GM23338 (cell line): ENCODE results near the gene HLA-DMB. TPM values are rescaled to one million over a fixed set of nuclear protein-coding genes. Genes with fewer than 3 reads are reported as not detected.

ENCODE experiments used
- ATAC-seq: fragments of 200-7000 bp; cut with Tn5 transposase; 3 replicates; pipeline ENCODE4 v1.9.1; 2020
- DNase-seq: peaks from one replicate; pipeline ENCODE4 v3.0.0-alpha.2; 2015; ENCODE audit warnings: low spot score
- H2AFZ ChIP-seq: fragments of 200-600 bp; sonication (generic); 2 replicates; pipeline ENCODE4 v1.8.0; 2016; ENCODE audit warnings: antibody characterized with exemption, mild to moderate bottlenecking, moderate library complexity
- H3F3A ChIP-seq: fragments of 200-600 bp; sonication (generic); replicated peaks from 2 replicates; pipeline ENCODE4 v1.8.0; 2017; ENCODE audit warnings: antibody characterized with exemption, mixed run types, low read depth
- H3K27ac ChIP-seq: fragments of 200-600 bp; sonication (generic); 2 replicates; pipeline ENCODE4 v1.6.1; 2016; ENCODE audit warnings: low read depth
- H3K27me3 ChIP-seq: fragments of 200-600 bp; sonication (generic); 2 replicates; pipeline ENCODE4 v1.8.0; 2016; ENCODE audit warnings: mild to moderate bottlenecking, mixed run types, moderate library complexity; ENCODE audit not compliant: insufficient read depth
- H3K36me3 ChIP-seq: fragments of 200-600 bp; sonication (generic); 2 replicates; pipeline ENCODE4 v1.8.0; 2016; ENCODE audit warnings: mild to moderate bottlenecking; ENCODE audit not compliant: insufficient read depth
- H3K4me1 ChIP-seq: fragments of 200-600 bp; sonication (generic); 2 replicates; pipeline ENCODE4 v1.8.0; 2016; ENCODE audit warnings: mild to moderate bottlenecking, moderate library complexity; ENCODE audit not compliant: insufficient read depth
- H3K4me2 ChIP-seq: fragments of 200-600 bp; sonication (generic); 2 replicates; pipeline ENCODE4 v1.7.1; 2017; ENCODE audit warnings: mixed run types
- H3K4me3 ChIP-seq: fragments of 200-600 bp; sonication (generic); 2 replicates; pipeline ENCODE4 v1.6.1; 2016; ENCODE audit warnings: mixed run types
- H3K79me2 ChIP-seq: fragments of 200-600 bp; sonication (generic); replicated peaks from 2 replicates; pipeline ENCODE4 v1.8.0; 2017; ENCODE audit warnings: mild to moderate bottlenecking; ENCODE audit not compliant: insufficient read depth
- H3K9me2 ChIP-seq: fragments of 200-600 bp; sonication (generic); 2 replicates; pipeline ENCODE4 v1.8.0; 2017; ENCODE audit not compliant: insufficient read depth
- H4K20me1 ChIP-seq: fragments of 200-600 bp; sonication (generic); replicated peaks from 2 replicates; pipeline ENCODE4 v1.8.0; 2017; ENCODE audit warnings: mild to moderate bottlenecking; ENCODE audit not compliant: insufficient read depth
- H3K27ac Mint-ChIP-seq: 2 replicates; pipeline ENCODE4 v1.8.0; 2020; ENCODE audit warnings: inconsistent platforms, mild to moderate bottlenecking, moderate library complexity, mixed read lengths
- H3K27me3 Mint-ChIP-seq: 3 replicates; pipeline ENCODE4 v1.8.0; 2022; ENCODE audit warnings: low read depth, mild to moderate bottlenecking, moderate library complexity, mixed read lengths, inconsistent platforms; ENCODE audit not compliant: insufficient read depth, poor library complexity
- H3K36me3 Mint-ChIP-seq: 3 replicates; pipeline ENCODE4 v1.8.0; 2021; ENCODE audit warnings: low read depth, mild to moderate bottlenecking, inconsistent platforms, moderate library complexity, mixed read lengths
- H3K4me1 Mint-ChIP-seq: 3 replicates; pipeline ENCODE4 v1.8.0; 2020; ENCODE audit warnings: mild to moderate bottlenecking, inconsistent platforms, mixed read lengths
- H3K4me3 Mint-ChIP-seq: 3 replicates; pipeline ENCODE4 v1.8.0; 2021; ENCODE audit warnings: moderate library complexity, mild to moderate bottlenecking, inconsistent platforms, mixed read lengths
- H3K9me3 Mint-ChIP-seq: 3 replicates; pipeline ENCODE4 v1.8.0; 2020; ENCODE audit warnings: moderate library complexity, mild to moderate bottlenecking, inconsistent platforms, mixed read lengths
- CREB1 ChIP-seq: fragments of 250-450 bp; sonication (Bioruptor Pico); IDR thresholded peaks from 2 replicates; pipeline ENCODE4 v1.5.0; 2020; ENCODE audit warnings: low read depth, mild to moderate bottlenecking, moderate library complexity
- EZH2 ChIP-seq: fragments of 200-600 bp; sonication (generic); IDR thresholded peaks from one replicate; pipeline ENCODE4 v1.8.0; 2017; ENCODE audit warnings: antibody characterized with exemption, mild to moderate bottlenecking, low read depth; ENCODE audit not compliant: unreplicated experiment
- EZH2phosphoT487 ChIP-seq: fragments of 200-600 bp; sonication (generic); IDR thresholded peaks from one replicate; pipeline ENCODE4 v1.8.1; 2018; ENCODE audit warnings: antibody characterized with exemption; ENCODE audit not compliant: unreplicated experiment
- JUNB ChIP-seq: IDR thresholded peaks from one replicate; pipeline ENCODE4 v1.6.1; 2016; ENCODE audit warnings: antibody characterized with exemption; ENCODE audit not compliant: unreplicated experiment
- POLR2AphosphoS5 ChIP-seq: IDR thresholded peaks from 2 replicates; pipeline ENCODE4 v1.6.1; 2016; ENCODE audit warnings: antibody characterized with exemption, low read depth
- STAT1 ChIP-seq: IDR thresholded peaks from one replicate; pipeline ENCODE4 v1.6.1; 2016; ENCODE audit warnings: antibody characterized with exemption; ENCODE audit not compliant: unreplicated experiment
- ZNF114 ChIP-seq: fragments of 250-450 bp; sonication (Bioruptor Pico); IDR thresholded peaks from 2 replicates; pipeline ENCODE4 v1.5.0; 2020; ENCODE audit warnings: mild to moderate bottlenecking, moderate library complexity
- polyA plus RNA-seq: library from polyadenylated mRNA; unstranded; fragments of >200 nt; fragmentation: Nextera tagmentation; extraction: Ambion mirVana; gene quantifications from 2 replicates; pipeline ENCODE4 v1.2.1, GENCODE V29; 2016
- total RNA-seq: library from RNA; depleted of rRNA; stranded (reverse); fragments of >200 nt; shearing (Covaris generic); gene quantifications from 2 replicates; pipeline ENCODE4 v1.2.3, GENCODE V29; 2014
- TF ChIP-seq, protein P1 (sequence below): fragments of 250-450 bp; sonication (Bioruptor Pico); IDR thresholded peaks from 2 replicates; pipeline ENCODE4 v1.5.0; 2020; ENCODE audit warnings: mild to moderate bottlenecking, moderate library complexity
- TF ChIP-seq, protein P2 (sequence below), 2 experiments: fragments of 200-600 bp in 1 of 2; sonication (generic) in 1 of 2; conservative IDR thresholded peaks; 2 replicates each; pipeline versions ENCODE4 v1.5.1 to v1.6.1; 2016 to 2017; ENCODE audit warnings: antibody characterized with exemption in 2 of 2, low read depth in 2 of 2, mild to moderate bottlenecking in 2 of 2, moderate library complexity in 1 of 2
- TF ChIP-seq, protein P3 (sequence below): IDR thresholded peaks from 2 replicates; pipeline ENCODE4 v1.6.1; 2016; ENCODE audit warnings: antibody characterized with exemption
- TF ChIP-seq, protein P4 (sequence below): IDR thresholded peaks from one replicate; pipeline ENCODE4 v1.6.1; 2018; ENCODE audit warnings: antibody characterized with exemption; ENCODE audit not compliant: unreplicated experiment

Gene HLA-DMB
- total and polyA plus RNA-seq, 2 experiments from 2014 or later: 0.70 to 1.6 TPM

DNA sequence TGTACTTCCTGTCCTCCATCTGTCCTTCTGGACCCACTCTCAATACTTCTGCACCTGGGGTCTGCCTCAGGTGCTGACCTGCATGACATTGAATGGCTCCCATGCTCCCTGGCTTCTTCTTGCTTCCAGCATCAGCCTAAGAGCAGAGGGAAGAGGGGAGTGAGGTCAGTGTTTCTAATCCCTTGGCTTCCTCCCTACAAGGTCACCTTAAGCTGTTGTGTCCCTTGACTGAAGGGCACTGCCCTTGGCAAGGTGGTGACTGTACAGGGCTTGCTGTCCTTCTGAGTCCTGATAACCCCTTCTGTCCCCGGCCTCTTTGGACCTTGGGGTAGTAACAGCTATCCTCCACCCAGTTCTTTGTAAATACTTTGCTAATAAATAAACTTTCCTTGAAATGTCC, 9.6 kb downstream of the HLA-DMB start (continued):
- TF ChIP-seq, protein P1, sequence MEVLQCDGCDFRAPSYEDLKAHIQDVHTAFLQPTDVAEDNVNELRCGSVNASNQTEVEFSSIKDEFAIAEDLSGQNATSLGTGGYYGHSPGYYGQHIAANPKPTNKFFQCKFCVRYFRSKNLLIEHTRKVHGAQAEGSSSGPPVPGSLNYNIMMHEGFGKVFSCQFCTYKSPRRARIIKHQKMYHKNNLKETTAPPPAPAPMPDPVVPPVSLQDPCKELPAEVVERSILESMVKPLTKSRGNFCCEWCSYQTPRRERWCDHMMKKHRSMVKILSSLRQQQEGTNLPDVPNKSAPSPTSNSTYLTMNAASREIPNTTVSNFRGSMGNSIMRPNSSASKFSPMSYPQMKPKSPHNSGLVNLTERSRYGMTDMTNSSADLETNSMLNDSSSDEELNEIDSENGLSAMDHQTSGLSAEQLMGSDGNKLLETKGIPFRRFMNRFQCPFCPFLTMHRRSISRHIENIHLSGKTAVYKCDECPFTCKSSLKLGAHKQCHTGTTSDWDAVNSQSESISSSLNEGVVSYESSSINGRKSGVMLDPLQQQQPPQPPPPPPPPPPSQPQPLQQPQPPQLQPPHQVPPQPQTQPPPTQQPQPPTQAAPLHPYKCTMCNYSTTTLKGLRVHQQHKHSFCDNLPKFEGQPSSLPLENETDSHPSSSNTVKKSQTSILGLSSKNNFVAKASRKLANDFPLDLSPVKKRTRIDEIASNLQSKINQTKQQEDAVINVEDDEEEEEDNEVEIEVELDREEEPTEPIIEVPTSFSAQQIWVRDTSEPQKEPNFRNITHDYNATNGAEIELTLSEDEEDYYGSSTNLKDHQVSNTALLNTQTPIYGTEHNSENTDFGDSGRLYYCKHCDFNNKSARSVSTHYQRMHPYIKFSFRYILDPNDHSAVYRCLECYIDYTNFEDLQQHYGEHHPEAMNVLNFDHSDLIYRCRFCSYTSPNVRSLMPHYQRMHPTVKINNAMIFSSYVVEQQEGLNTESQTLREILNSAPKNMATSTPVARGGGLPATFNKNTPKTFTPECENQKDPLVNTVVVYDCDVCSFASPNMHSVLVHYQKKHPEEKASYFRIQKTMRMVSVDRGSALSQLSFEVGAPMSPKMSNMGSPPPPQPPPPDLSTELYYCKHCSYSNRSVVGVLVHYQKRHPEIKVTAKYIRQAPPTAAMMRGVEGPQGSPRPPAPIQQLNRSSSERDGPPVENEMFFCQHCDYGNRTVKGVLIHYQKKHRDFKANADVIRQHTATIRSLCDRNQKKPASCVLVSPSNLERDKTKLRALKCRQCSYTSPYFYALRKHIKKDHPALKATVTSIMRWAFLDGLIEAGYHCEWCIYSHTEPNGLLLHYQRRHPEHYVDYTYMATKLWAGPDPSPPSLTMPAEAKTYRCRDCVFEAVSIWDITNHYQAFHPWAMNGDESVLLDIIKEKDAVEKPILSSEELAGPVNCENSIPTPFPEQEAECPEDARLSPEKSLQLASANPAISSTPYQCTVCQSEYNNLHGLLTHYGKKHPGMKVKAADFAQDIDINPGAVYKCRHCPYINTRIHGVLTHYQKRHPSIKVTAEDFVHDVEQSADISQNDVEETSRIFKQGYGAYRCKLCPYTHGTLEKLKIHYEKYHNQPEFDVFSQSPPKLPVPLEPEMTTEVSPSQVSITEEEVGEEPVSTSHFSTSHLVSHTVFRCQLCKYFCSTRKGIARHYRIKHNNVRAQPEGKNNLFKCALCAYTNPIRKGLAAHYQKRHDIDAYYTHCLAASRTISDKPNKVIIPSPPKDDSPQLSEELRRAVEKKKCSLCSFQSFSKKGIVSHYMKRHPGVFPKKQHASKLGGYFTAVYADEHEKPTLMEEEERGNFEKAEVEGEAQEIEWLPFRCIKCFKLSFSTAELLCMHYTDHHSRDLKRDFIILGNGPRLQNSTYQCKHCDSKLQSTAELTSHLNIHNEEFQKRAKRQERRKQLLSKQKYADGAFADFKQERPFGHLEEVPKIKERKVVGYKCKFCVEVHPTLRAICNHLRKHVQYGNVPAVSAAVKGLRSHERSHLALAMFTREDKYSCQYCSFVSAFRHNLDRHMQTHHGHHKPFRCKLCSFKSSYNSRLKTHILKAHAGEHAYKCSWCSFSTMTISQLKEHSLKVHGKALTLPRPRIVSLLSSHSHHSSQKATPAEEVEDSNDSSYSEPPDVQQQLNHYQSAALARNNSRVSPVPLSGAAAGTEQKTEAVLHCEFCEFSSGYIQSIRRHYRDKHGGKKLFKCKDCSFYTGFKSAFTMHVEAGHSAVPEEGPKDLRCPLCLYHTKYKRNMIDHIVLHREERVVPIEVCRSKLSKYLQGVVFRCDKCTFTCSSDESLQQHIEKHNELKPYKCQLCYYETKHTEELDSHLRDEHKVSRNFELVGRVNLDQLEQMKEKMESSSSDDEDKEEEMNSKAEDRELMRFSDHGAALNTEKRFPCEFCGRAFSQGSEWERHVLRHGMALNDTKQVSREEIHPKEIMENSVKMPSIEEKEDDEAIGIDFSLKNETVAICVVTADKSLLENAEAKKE (CRISPR knock-in tag): no peak
- TF ChIP-seq POLR2AphosphoS5: no peak
- TF ChIP-seq STAT1: no peak
- TF ChIP-seq, protein P2, sequence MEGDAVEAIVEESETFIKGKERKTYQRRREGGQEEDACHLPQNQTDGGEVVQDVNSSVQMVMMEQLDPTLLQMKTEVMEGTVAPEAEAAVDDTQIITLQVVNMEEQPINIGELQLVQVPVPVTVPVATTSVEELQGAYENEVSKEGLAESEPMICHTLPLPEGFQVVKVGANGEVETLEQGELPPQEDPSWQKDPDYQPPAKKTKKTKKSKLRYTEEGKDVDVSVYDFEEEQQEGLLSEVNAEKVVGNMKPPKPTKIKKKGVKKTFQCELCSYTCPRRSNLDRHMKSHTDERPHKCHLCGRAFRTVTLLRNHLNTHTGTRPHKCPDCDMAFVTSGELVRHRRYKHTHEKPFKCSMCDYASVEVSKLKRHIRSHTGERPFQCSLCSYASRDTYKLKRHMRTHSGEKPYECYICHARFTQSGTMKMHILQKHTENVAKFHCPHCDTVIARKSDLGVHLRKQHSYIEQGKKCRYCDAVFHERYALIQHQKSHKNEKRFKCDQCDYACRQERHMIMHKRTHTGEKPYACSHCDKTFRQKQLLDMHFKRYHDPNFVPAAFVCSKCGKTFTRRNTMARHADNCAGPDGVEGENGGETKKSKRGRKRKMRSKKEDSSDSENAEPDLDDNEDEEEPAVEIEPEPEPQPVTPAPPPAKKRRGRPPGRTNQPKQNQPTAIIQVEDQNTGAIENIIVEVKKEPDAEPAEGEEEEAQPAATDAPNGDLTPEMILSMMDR (conservative IDR thresholded peaks at IDR 0.05; ENCODE audit: low read depth in 2 of 2): no peak
- TF ChIP-seq, protein P3, sequence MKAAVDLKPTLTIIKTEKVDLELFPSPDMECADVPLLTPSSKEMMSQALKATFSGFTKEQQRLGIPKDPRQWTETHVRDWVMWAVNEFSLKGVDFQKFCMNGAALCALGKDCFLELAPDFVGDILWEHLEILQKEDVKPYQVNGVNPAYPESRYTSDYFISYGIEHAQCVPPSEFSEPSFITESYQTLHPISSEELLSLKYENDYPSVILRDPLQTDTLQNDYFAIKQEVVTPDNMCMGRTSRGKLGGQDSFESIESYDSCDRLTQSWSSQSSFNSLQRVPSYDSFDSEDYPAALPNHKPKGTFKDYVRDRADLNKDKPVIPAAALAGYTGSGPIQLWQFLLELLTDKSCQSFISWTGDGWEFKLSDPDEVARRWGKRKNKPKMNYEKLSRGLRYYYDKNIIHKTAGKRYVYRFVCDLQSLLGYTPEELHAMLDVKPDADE: no peak
- TF ChIP-seq JUNB: no peak
- TF ChIP-seq ZNF114 (CRISPR knock-in tag): no peak

DNA sequence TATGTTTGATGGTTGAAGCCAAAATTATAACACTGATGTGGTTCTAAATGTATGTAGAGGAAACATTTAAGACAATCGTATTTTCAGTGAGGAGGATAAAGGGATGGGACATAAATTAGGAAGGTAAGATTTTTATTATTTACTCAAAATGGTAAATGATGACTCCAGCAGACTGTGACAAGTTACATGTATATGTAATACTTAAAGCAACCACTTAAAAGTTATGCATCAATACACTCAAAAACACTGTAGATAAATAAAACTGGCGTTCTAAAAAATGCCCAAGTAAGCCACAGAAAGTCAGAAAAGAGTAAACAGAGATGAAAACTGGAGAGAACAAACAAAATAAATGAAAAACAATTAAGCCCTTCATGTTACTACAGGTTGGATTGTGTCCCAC, 18.7 kb downstream of the HLA-DMB start:
- no peaks in the 10 kb centered on the region for H3K4me1 ChIP-seq
- H3K4me3 ChIP-seq: no peak overlapping the region
- H3K4me2 ChIP-seq: no peak overlapping the region
- Mint-ChIP-seq H3K27ac (no peak overlapping the region), H3K27me3 (peaks cover 4% of the 10 kb centered on the region), H3K4me3 (no peak overlapping the region), H3K4me1 (no peaks in the 10 kb centered on the region), H3K36me3 (no peaks in the 10 kb centered on the region), H3K9me3 (no peaks in the 10 kb centered on the region)
- no peaks in the 10 kb centered on the region for H3K27me3 ChIP-seq
- no peaks in the 10 kb centered on the region for H4K20me1 ChIP-seq
- no peak overlapping the region for H3K27ac ChIP-seq
- no peaks in the 10 kb centered on the region for H3K79me2 ChIP-seq
- H2AFZ ChIP-seq: no peak overlapping the region
- H3F3A ChIP-seq: no peaks in the 10 kb centered on the region
- ATAC-seq (no peak), DNase-seq (no peak)
- no peaks in the 10 kb centered on the region for H3K9me2 ChIP-seq
- no peaks in the 10 kb centered on the region for H3K36me3 ChIP-seq
- TF ChIP-seq EZH2 (no peak), CREB1 (no peak), EZH2phosphoT487 (no peak), STAT1 (no peak), JUNB (no peak)
- TF ChIP-seq, protein P4, sequence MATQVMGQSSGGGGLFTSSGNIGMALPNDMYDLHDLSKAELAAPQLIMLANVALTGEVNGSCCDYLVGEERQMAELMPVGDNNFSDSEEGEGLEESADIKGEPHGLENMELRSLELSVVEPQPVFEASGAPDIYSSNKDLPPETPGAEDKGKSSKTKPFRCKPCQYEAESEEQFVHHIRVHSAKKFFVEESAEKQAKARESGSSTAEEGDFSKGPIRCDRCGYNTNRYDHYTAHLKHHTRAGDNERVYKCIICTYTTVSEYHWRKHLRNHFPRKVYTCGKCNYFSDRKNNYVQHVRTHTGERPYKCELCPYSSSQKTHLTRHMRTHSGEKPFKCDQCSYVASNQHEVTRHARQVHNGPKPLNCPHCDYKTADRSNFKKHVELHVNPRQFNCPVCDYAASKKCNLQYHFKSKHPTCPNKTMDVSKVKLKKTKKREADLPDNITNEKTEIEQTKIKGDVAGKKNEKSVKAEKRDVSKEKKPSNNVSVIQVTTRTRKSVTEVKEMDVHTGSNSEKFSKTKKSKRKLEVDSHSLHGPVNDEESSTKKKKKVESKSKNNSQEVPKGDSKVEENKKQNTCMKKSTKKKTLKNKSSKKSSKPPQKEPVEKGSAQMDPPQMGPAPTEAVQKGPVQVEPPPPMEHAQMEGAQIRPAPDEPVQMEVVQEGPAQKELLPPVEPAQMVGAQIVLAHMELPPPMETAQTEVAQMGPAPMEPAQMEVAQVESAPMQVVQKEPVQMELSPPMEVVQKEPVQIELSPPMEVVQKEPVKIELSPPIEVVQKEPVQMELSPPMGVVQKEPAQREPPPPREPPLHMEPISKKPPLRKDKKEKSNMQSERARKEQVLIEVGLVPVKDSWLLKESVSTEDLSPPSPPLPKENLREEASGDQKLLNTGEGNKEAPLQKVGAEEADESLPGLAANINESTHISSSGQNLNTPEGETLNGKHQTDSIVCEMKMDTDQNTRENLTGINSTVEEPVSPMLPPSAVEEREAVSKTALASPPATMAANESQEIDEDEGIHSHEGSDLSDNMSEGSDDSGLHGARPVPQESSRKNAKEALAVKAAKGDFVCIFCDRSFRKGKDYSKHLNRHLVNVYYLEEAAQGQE: no peak
